ENCODE measurements around the gene IL17C.

The IL17C gene

GRCh38 chr16:88686062-88686438, 47.7 kb downstream of the IL17C start:
- no peaks in the 10 kb centered on the region for H3K9me3 Mint-ChIP-seq
- no peaks in the 10 kb centered on the region for H3K27me3 Mint-ChIP-seq
- peaks cover 57% of the 10 kb centered on the region for H3K4me1 Mint-ChIP-seq
- no peaks in the 10 kb centered on the region for H3K36me3 Mint-ChIP-seq
- H3K4me3 Mint-ChIP-seq: peak overlapping the region; percentile 84
- H3K27ac Mint-ChIP-seq: peak overlapping the region; percentile 67
- ATAC-seq: peak; percentile 34

- peak; percentile 84 for ATAC-seq
- H3K36me3 Mint-ChIP-seq: no peaks in the 10 kb centered on the region
- H3K4me1 Mint-ChIP-seq: peaks cover 57% of the 10 kb centered on the region
- H3K27ac Mint-ChIP-seq: peak within 1 kb of the TSS; percentile 67
- peak within 1 kb of the TSS; percentile 84 for H3K4me3 Mint-ChIP-seq
- H3K27me3 Mint-ChIP-seq: no peaks in the 10 kb centered on the region
- no peaks in the 10 kb centered on the region for H3K9me3 Mint-ChIP-seq
Measured at GRCh38 chr16:88686439-88687253, 48.3 kb downstream of the IL17C start, which contains the start of gene SNAI3. TSS of gene SNAI3 (minus strand) at chr16:88686507. CDS start at chr16:88686406, 101 bp downstream.

- no peaks in the 10 kb centered on the region for H3K27me3 Mint-ChIP-seq
- H3K36me3 Mint-ChIP-seq: no peaks in the 10 kb centered on the region
- H3K27ac Mint-ChIP-seq: no peak overlapping the region
- no peaks in the 10 kb centered on the region for H3K9me3 Mint-ChIP-seq
- no peak overlapping the region for H3K4me3 Mint-ChIP-seq
- ATAC-seq: no peak
- peaks cover 57% of the 10 kb centered on the region for H3K4me1 Mint-ChIP-seq
Measured at GRCh38 chr16:88687254-88687576, 48.8 kb downstream of the IL17C start.

GRCh38 chr16:88687676-88688012, 49.3 kb downstream of the IL17C start:
- Mint-ChIP-seq H3K9me3 (no peaks in the 10 kb centered on the region), H3K27ac (no peak overlapping the region), H3K4me1 (peaks cover 57% of the 10 kb centered on the region), H3K27me3 (no peaks in the 10 kb centered on the region), H3K36me3 (no peaks in the 10 kb centered on the region), H3K4me3 (no peak overlapping the region)
- no peak for ATAC-seq

- no peak overlapping the region for H3K27ac Mint-ChIP-seq
- H3K4me3 Mint-ChIP-seq: no peak overlapping the region
Measured at GRCh38 chr16:88688013-88688778, 49.8 kb downstream of the IL17C start.

More at GRCh38 chr16:88688013-88688778, 49.8 kb downstream of the IL17C start:
- no peaks in the 10 kb centered on the region for H3K36me3 Mint-ChIP-seq
- H3K9me3 Mint-ChIP-seq: no peaks in the 10 kb centered on the region
- H3K27me3 Mint-ChIP-seq: no peaks in the 10 kb centered on the region
- no peak for ATAC-seq
- H3K4me1 Mint-ChIP-seq: peaks cover 56% of the 10 kb centered on the region

Measured in stimulated activated memory B cell treated with anti-CD40 and anti-IgM and Interleukin-4, amounts not matched to agents 10 μg/mL and 1 μg/mL and 100 μg/mL, for 72 hours (primary cell).